ENCODE results near the gene CARD6.
"Not testable (repeated sequence)": the region's sequence is repeated elsewhere in the genome, so short reads cannot be mapped to it uniquely, and the experiment has no call there.

CARD6 gene, protein sequence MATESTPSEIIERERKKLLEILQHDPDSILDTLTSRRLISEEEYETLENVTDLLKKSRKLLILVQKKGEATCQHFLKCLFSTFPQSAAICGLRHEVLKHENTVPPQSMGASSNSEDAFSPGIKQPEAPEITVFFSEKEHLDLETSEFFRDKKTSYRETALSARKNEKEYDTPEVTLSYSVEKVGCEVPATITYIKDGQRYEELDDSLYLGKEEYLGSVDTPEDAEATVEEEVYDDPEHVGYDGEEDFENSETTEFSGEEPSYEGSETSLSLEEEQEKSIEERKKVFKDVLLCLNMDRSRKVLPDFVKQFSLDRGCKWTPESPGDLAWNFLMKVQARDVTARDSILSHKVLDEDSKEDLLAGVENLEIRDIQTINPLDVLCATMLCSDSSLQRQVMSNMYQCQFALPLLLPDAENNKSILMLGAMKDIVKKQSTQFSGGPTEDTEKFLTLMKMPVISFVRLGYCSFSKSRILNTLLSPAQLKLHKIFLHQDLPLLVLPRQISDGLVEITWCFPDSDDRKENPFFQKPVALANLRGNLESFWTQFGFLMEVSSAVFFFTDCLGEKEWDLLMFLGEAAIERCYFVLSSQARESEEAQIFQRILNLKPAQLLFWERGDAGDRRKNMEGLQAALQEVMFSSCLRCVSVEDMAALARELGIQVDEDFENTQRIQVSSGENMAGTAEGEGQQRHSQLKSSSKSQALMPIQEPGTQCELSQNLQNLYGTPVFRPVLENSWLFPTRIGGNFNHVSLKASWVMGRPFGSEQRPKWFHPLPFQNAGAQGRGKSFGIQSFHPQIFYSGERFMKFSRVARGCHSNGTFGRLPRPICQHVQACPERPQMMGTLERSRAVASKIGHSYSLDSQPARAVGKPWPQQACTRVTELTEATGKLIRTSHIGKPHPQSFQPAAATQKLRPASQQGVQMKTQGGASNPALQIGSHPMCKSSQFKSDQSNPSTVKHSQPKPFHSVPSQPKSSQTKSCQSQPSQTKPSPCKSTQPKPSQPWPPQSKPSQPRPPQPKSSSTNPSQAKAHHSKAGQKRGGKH

GRCh38 chr5:40841068-40841805 is at the start of gene CARD6:
Gene CARD6, plus strand, starts transcription at chr5:40841367. Its CDS starts 16 bp downstream, at chr5:40841383.
- no peak for DNase-seq

DNA sequence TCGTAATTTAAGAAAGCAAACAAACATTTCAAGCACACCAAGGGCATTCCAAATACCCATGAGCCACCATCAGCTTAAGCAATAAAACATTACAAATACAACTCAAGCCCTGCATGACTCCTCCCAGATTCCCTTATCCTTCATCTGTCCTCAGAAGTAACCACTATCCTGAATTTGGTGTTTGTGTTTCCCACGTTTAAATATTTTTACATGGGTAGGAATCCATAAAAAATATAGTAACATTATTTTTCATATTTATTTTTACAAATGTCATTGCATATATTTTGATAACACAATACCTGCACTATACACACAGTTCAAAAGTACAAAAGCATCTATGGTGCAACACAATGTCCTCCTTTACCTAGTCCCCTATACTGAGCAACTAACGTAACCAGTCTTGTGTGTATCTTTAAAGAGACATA is 49.4 kb upstream of the CARD6 start:
- no peak for DNase-seq

- DNase-seq: not testable (repeated sequence)
Measured at GRCh38 chr5:40792691-40793090, 48.5 kb upstream of the CARD6 start.

- DNase-seq: not testable (repeated sequence)
Measured at GRCh38 chr5:40794340-40794739, 46.8 kb upstream of the CARD6 start.

- not testable (repeated sequence) for DNase-seq
Measured at GRCh38 chr5:40794877-40795276, 46.3 kb upstream of the CARD6 start.

DNA sequence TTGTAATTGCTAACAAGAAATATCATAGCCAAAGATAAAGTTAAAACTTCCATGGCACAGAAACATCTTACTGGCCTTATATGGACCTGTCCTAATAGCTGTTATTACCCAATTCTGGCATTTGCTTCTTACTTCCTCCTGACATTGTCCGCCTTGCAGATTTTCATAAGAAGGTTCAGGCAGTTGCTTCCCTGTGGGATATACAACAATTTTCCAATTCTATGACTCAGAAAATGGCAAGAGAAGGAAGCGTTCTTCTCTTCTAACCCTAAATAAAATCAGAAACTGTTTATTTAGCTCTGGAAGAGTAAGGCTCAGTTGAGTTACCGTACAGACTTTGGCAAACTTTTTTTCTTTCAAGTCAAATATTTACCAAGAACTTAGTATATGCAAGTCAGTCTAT is 44.7 kb upstream of the CARD6 start:
- DNase-seq: no peak

- DNase-seq: peak; percentile 90
Measured at GRCh38 chr5:40797273-40798011, 43.7 kb upstream of the CARD6 start.

- DNase-seq: peak; percentile 95
Measured at GRCh38 chr5:40798012-40798800, 43.0 kb upstream of the CARD6 start, which contains the start of gene PRKAA1. Gene PRKAA1, minus strand, starts transcription at chr5:40798374. Its CDS starts 185 bp downstream, at chr5:40798189.

DNA sequence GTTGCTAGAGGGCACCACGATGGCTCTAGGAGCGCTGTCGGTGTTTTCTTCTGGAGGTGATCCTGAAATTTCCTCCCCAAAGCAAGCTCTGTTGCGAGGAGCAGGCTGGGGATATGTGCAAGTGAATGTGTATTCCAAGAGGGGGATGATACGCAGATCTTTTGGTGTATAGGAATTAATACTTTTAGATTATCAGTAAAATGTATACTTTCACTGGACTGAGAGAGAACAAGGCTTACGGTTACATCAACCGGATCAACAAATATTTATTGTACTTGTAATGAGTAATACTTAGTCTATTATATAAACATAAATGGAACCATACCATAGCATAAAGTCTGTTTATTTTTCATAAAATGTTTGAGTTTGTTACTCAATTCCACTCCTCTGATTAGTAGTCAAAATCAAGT is 42.4 kb upstream of the CARD6 start:
- no peak for DNase-seq

- DNase-seq: no peak
Measured at GRCh38 chr5:40799258-40799657, 41.9 kb upstream of the CARD6 start.

GRCh38 chr5:40801771-40802562 is 39.2 kb upstream of the CARD6 start:
- no peak for DNase-seq

- DNase-seq: no peak
Measured at GRCh38 chr5:40812125-40812524, 29.0 kb upstream of the CARD6 start.

DNA sequence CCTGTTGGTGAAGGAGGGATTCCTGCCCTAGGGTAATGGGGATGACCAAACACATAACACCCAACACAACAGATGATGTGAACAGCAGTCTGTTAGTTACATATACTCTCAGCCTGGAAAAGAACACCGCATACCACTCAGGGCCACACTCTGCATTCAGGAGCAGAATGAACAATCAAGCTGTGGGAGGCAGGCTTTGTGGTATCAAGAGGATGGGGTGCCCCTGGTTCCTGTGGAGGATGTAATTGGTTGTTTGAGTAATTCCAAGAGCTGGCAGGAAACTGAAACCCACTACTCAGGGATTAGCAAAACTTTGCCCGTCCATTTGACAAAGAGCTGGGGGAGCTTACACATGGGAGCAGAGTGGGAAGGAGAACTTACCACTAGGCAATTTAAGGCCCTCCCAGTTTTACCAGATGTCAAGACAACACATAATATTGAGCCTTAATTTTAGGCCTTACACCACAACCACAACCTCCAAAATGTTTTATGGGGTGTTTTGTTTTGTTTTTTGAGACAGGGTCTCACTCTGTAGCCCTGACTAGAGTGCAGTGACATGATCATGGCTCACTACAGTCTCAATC is 27.4 kb upstream of the CARD6 start:
- no peak for DNase-seq

GRCh38 chr5:40823459-40823858 is 17.7 kb upstream of the CARD6 start:
- no peak for DNase-seq

DNA sequence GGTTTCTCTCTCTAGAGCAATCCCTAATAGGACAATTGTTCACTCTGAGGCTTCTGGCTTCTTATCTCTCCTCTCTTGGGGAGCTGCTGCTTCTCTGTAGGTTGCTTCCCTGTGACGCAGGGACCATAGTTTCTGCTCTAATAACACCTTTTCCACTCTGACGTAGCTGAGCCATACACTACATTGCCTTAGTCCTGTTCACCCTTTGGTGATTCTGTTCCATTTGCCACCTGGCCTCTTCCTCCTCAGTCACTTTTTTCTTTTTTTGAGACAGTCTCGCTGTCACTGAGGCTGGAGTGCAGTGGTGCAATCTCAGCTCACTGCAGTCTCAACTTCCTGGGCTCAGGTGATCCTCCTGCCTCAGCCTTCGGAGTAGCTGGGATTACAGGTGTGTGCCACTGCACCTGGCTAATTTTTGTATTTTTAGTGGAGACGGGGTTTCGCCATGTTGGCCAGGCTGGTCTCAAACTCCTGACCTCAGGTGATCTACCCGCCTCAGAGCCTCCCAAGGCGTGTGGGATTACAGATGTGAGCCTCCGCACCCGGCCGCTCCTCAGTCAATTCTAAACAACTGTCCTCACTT is 15.6 kb upstream of the CARD6 start:
- DNase-seq: not testable (repeated sequence)

- no peak for DNase-seq
Measured at GRCh38 chr5:40826489-40827187, 14.5 kb upstream of the CARD6 start.

DNA sequence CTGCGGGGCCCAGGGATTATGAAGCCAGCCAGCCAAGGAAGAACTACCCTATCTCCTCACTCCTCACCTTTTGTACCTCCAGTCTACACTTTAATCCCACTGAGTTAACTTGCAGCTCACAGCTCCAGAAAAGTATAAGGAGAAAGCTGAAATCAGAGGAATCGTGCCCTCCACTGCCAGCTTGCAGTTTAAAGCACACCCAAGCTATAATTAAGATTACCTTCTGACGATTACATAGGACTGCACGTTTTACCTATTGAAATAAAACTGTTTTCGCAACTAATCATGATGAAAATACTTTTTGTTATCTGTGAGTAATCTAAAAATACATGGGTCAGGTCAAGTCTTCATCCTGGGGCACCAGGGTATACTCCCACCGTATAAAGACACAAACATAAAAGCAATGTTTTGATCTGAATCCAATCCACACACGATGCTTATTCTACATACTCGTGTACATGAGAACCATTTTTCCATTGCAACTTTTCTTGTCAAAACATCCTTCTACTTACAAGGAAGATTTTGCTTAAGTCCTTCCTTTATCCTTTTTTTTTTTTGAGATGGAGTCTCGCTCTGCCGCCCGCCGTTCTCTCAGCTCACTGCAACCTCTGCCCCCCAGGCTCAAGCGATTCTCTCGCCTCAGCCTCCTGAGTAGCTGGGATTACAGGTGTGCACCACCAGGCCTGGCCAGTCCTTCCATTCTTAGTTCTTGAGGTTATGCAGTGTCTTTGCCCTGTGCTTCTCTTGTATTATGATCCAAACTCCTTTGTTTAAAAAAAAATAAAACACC is 13.8 kb upstream of the CARD6 start:
- no peak for DNase-seq
